HCEC 1CT (cell line): ENCODE data around the gene NUBPL.

Source experiments
- DNase-seq: peaks from one replicate; pipeline ENCODE4 v3.0.0-alpha.2; 2017

NUBPL gene, protein sequence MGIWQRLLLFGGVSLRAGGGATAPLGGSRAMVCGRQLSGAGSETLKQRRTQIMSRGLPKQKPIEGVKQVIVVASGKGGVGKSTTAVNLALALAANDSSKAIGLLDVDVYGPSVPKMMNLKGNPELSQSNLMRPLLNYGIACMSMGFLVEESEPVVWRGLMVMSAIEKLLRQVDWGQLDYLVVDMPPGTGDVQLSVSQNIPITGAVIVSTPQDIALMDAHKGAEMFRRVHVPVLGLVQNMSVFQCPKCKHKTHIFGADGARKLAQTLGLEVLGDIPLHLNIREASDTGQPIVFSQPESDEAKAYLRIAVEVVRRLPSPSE

DNA sequence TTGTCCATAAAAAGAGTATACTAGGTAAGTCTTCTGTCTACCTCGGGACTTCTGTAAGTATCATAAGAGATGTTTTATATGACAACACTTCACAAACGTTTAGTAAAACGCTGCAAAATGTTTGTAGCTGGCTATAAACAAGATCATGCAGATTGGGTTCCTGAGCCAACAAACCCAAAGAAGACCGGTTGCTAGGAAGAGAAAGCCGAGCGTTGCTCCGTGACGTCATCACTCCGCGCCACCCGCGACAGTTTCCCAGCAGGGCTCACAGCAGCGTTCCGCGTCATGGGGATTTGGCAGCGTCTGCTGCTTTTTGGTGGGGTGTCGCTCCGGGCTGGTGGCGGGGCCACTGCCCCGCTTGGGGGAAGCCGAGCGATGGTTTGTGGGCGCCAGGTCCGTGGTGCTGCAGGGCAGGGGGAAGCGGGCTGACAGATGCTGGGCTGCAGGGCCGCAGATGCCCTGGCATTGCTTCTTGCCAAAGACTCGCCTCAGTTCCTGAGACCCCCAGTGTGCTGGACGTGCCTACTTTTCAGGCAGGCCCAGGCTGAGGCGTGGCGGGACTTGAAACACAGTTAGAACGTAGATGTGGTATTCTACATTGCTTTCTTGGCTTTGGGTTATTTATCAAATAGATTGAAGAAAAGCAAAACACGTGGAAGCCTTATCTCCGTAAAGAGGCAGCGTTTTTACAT lies at the start of gene NUBPL:
Gene NUBPL, plus strand, starts transcription at position 250 of the 692 bp plus-strand sequence. Its CDS starts 36 bp downstream, at position 286.
- peak; percentile 90 for DNase-seq

DNA sequence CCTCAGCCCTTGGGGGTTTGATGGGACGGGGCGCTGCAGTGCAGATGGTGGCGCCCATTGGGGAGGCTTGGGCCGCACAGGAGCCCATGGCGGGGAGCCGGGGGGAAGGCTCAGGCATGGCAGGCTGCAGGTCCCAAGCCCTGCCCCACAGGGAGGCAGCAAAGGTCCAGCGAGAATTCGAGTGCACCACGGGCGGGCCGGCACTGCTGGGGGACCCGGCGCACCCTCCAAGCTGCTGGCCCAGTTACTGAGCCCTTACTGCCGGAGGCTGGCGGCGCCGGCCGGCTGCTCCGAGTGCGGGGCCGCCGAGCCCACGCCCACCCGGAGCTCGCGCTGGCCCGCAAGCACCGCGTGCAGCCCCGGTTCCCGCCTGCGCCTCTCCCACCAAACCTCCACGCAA lies 34.1 kb upstream of the NUBPL start:
- no peak for DNase-seq

DNA sequence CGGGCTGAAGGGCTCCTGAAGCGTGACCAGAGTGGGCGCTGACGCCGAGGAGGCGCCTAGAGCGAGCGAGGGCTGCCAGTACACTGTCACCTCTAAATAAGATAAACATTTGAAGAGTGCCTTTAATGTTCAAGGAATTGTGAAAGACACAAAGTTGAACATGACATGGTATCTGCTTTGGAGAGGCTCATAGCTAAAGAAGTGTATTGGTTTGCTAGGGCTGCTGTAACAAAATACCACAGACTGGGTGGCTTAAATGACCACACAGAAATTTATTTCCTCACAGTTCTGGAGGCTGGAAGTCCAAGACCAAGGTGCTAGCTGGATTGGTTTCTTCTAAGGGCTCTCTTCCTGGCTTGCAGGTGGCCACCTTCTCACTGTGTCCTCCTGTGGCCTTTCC lies 33.7 kb upstream of the NUBPL start:
- no peak for DNase-seq

DNA sequence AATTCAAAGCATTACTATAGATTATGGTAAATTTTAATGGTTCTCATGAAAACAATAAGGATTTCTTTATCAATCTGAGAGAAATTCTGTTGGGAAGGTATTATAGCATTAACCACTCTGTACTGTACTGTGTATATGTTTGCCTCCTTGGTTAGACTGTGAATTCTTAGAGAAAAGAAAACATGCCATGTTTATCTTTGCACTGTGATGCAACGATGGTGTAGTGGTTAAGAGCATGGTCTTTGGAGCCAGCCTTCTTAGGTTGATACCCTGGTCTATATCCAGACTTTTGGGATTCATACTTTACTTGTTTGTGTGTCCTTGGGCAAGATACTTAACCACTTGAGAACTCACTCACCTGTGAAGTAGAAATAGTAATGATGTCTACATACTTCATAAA lies 32.2 kb upstream of the NUBPL start:
- no peak for DNase-seq

DNA sequence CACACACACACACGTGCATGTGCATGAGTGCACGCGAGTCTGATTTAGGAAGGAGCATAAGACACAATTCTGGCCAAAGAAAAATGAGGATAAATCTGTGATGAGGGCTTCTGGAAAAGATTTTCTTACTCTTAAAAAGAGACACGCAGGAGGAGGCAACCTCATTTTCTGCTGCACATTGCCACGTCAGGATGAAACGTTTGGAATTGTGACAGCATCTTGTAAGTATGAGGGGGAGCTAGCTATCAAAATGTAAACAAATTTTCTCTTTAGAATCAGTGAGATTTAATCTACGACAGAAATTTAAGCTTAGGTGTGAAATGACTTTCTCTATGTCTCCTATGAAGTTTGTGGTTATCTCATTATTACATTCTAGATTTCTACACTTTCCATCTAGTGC lies 31.1 kb upstream of the NUBPL start:
- peak; percentile 51 for DNase-seq

DNA sequence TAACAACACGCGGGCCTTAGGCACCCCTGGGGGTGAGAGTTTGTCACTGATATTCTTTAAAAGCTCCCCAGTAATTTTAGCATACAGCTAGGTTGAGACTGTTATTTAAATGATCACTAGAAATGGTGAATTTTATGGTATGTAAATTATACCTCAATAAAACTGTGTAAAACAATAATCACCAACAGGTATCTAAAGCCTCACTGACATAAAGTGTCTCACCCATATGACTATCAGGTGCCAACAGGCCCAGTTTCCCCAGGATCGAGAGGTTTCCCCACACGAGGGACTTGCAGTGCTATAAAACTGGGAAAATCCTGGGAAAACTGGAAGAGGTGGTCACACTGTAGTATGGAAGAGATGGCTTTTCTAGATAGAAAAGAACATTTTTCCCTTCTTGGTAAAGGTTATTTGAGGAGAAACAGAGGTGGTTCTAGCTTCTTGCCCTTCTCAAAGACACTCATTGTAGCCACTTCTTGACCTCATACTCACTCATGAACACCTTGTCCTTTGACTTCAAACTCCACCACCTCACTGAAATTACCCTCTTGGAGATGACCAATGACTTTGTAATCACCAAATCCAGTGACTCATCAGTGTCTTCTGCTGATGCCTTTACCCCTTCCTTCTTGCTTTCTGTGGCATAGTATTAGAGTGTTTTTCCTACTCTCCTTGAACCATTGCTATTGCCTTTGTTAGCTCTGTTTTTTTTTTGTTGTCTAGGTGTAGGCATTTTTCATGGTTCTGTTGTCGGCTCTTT lies 24.8 kb upstream of the NUBPL start:
- DNase-seq = peak; percentile 26

DNA sequence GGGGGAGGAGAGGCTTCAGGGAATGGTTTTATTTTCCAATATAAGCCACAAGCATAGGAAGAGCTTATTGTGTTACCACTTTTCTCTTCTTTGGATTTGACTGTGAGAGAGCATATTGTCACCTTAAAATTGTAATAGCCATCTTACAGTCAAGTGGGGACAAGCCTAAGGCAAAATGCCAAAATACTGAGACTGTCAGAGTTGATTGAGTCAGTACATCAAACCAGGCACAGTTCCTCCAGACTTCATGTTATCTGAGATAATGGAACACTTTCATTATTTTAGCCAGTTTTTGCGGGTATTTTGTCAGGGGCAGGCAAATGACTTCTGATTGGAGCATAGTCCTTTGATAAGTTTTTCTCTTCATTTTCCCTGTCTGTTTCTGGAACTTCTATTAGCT lies 19.5 kb upstream of the NUBPL start:
- DNase-seq = no peak

DNA sequence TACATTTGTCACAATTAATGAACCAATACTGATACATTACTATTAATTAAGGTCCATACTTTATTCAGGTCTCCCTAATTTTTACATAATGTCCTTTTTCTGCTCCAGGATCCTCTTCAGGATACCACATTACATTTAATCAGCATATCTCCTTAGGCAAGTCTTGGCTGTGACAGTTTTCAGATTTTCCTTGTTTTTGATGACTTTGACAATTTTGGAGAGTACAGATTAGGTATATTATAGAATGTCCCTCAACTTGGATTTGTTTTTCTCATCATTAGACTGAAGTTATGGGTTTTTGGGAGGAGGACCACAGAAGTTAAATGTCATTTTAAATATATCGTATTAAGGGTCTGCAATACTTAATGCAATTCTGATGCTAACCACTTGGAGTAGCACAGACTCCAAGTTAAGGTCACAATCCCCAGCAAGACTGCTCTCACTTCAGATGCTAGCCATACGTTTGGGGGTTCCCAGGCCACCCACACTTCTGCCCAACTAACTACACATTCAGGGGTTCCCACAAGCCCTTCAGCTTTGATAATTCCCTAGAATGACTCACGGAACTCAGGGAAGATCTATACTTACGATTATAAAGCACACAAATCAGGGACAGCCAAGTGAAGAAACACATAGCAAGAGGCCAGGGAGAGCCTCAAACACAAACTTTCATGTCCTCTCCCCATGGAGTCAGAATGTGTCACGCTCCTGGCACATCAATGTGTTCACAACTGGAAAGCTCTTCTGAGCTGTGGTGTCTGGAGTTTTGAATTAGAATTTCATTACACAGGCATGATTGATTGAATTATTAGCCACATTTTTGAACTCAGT lies 17.0 kb upstream of the NUBPL start:
- DNase-seq = peak; percentile 36

DNA sequence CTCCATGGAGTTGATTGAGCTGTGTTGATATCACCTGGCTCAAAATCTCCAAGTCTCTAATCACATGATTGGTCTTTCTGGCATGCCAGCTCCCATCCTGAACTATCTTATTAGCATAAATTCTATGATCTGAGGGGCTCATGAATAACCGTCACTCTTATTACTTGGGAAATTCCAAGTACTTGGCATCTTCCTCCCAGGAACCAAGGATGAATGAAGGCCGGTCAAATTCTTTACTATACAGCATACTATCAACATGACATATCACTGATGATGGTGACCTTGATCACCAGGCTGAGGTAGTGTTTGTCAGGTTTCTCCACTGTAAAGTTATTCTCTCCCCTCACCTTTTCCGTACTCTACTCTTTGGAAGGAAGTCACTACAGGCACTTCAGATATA lies 16.4 kb upstream of the NUBPL start:
- no peak for DNase-seq

DNA sequence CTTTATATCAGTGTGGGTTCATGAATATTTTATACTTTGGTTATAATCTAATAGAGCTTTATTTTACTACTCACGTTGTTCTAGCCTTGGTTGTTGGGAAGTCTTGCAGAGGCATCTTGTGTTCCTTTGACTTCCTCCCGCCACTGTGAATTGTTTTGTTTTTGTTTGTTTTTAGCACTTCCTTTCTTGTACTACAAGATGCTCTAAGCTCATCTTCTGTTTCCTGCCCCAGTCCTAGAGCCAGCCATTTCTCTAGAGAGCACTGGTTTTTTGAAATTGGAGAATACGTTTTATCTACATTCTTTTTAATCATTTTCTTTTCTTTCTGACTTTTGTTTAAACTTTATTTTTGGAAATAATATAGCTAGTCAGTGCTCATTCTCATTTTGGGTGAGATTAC lies 15.9 kb upstream of the NUBPL start:
- no peak for DNase-seq

DNA sequence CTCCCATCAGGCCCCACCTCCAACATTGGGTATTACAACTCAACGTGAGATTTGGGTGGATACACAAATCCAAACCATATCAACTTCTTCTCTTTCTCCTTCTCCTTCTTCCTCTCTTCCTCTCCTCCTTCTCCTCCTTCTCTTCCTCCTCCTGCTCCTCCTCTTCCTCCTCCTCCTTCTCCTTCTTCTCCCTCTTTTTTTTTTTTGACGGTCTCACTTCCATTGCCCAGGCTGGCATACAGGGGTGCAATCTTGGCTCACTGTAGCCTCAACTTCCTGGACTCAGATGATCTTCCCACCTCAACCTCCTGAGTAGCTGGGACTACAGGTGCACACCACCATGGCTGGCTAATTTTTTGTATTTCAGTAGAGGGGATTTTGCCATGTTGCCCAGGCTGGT lies 11.4 kb upstream of the NUBPL start:
- DNase-seq = no peak

DNA sequence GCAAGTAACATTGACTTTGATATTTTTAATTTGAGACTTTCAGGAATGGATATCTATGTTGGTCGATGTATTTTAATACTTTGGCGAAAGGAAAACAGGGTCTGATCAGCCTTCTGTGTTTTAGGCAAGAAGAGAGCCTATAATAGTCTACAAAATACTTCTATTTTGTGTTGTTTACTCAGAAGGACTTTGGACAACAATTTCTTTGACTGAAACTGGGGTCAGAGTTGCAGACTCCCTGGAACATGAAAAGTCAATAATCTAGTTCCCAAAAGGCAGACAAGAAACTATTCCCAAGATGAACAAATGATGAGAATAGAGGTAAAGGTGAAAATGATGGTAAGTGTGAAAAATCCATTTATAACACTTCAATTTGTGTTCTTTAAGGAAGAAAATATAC lies 10.6 kb upstream of the NUBPL start:
- no peak for DNase-seq

DNA sequence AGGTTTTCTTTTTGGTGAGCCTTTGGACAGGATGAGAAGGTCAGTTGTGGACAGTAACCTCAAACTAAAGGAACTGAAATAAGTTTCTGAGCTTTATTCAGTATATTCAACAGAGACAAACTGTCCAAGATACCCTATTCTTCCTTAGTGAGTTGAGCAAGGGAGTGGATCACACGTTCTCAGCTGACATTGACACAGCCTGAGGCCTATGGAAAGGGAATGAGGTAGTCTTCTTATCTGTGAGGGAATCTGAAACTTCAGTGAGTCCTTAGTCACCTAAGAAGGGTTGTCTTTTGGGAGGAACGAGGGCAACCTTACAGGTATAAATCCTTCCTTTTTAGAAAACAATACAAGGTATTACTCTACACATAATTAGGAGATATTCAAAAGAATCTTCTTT lies 5.0 kb upstream of the NUBPL start:
- DNase-seq = no peak

DNA sequence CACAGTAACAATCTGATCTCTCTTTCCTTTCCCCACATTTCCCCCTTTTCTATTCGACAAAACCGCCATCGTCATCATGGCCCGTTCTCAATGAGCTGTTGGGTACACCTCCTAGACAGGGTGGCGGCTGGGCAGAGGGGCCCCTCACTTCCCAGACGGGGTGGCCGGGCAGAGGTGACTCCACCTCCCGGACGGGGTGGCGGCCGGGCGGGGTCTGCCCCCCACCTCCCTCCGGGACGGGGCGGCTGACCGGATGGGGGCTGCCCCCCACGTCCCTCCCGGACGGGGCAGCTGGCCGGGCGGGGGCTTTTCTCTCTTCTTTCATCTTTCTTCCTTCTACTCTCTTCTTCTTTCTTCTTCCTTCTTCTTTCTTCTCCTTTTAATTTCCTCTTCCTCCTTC lies 1.3 kb upstream of the NUBPL start:
- no peak for DNase-seq

DNA sequence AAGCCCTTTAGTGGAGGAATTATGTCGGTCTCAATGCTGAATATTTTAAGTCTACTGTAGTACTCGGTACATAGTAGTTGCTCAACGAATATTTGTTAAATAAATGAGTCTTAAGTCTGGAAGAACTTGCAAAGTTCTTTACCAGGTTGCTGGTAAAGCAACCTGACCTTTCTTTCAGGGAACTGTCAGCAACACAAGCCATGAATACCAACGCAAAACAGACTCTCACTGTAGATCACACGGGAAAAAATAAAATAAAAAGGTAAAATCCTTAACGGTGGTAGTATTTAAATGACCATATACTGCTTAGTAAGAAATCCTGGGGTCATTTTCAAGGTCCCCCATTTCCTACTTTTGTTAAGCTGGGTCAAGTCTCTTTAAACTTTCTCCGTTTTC lies 447 bp upstream of the NUBPL start:
- DNase-seq = no peak

DNA sequence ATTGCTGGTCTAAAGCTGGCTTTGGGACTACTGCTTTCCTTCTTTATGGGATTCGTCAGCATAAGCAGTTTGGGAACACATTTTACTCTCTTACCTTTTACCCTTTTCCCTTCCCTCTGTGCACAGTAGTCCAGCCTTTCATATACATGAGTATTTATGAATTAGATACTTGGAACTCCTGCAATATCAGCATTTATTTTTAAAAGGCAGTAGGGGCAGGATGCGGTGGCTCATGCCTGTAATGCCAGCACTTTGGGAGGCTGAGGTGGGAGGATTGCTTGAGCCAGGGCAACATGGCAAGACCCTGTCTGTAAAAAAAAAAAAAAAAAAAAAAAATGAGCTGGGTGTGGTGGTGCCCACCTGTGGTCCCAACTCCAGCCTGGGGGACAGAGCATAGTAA lies 3.0 kb downstream of the NUBPL start:
- DNase-seq = no peak

DNA sequence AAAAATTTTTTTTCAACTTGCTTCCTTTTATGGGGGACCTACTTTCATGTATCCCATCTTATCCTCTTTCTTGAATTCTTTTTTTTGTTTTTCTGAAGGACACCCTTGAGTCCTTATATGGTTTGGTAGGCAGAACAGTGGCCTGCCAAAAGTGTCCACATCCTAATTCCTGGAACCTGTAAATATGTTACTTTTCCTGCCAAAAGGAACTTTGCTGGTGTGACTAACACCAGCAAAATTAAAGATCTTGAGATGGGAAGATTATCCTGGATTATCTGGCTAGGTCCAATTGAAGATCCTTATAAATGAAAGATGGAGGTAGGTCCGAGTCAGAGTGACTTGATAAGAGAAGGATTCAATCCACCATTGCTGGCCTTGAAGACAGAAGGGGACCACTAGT lies 5.3 kb downstream of the NUBPL start:
- DNase-seq = peak; percentile 9

DNA sequence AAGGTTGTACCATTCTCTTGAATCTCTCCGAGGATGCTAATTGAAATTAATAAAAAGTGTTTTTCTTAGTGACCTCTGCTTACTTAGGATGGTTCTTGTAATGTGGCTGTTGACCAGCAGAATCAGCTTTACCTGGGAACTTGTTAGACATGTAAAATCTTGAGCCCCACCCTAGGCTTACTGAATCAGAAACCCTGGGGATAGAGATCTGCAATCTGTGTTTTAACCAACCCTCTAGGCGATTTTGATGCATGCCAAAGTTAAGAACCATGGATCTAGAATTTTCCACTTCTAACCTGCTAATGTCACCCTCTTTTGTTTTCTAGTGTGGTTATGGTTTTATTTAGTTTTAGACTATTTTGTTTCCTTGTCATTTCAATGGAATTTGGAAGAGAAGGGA lies 6.5 kb downstream of the NUBPL start:
- no peak for DNase-seq

DNA sequence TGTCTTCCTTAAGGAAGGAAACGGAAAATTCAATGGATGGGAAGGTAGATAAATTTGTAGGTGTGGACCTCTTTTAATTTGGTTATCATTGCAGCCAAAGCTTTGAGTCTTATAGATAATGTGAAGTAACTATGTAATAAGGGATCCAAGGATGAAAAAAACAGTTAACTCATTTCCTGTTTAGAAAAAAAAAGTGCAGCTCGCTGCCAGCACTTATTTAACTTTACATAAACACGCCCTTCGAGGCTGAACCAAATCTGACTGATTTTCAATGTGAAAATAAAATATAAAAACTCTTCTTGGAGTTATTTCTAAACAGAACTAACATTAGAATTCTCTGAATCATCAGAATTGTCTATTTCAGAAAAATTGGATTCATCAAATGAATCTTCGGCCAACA lies 7.0 kb downstream of the NUBPL start:
- DNase-seq = peak; percentile 57

DNA sequence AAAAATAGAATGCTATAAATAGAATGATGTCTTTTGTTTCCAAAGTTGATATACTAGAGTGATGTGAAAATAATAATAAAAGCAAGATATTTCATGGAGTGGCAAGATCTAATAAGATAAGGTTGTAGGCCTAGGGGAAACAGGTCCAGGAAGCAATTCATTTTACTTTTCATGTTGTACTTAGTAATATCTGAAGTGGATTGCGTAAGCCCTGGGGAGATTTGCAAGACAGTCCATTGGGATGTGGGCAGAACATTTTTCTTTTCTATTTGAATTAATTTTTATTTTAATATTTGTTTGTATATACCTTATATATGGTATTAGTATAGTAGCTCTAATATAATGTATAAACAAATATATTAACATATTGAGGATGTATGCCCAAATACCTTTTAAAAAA lies 7.5 kb downstream of the NUBPL start:
- DNase-seq = peak; percentile 62

DNA sequence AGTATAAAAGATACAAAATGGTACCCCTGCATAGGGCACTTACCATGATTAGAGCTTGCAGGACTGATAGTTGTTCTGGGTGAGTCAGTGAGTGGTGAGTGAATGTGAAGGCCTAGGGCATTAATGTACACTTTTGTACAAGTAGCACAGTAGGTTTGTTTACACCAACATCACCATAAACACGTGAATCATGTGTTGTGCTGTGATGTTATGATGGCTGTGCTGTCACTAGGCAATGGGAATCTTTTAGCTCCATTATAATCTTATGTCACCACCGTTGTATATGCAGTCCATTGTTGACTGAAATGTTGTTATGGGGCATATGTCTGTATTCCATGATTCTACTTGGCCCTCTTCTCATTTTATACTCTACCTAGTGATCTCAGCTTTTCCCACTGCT lies 11.8 kb downstream of the NUBPL start:
- no peak for DNase-seq

DNA sequence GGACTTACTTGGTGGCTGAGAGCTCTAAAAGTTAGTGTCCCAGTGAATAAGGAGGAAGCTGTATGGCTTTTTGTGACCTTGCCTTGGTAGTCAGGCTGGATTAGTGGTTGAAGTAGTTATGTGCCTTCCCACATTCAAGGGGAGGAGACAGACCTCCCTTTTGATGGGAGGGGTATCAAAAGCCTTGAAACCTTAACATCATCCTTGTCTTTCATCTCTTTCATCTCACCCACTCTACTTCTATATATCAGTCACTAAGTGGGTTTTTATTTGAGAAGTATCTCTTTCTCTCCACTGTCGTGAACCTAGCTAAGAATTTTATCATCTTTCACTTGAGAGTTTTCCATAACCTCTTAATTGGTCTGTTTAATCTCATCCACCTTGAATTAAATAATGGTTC lies 15.7 kb downstream of the NUBPL start:
- no peak for DNase-seq

DNA sequence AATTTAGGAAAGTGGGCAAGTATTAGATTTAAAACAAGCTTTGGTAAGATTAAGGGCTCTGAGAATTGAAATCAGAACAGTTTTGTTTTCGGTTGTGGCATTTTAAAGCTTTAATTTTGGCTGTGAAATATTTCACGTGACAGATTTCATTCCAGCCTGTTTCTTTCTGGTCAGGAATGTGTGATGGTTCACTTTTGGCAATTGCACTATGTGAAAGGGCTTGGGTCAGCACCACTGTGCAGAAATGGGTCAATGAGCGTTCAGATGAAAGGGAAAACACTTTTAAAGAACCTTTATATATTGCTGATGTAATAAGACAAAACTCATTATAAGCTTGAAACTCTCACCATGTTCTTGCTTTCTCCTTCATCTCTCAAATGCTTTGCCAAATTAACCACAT lies 17.1 kb downstream of the NUBPL start:
- DNase-seq = no peak
